HG03565 (cell line): Measurements from ENCODE around the gene POGZ.
"Not testable (repeated sequence)": the region's sequence is repeated elsewhere in the genome, so short reads cannot be mapped to it uniquely, and the experiment has no call there.

Experiments used
- ATAC-seq: cut with Tn5 transposase; IDR thresholded peaks from one replicate; pipeline ENCODE4 v1.9.1; 2021; ENCODE audit warnings: mild to moderate bottlenecking, moderate library complexity; ENCODE audit not compliant: unreplicated experiment

The POGZ gene

DNA sequence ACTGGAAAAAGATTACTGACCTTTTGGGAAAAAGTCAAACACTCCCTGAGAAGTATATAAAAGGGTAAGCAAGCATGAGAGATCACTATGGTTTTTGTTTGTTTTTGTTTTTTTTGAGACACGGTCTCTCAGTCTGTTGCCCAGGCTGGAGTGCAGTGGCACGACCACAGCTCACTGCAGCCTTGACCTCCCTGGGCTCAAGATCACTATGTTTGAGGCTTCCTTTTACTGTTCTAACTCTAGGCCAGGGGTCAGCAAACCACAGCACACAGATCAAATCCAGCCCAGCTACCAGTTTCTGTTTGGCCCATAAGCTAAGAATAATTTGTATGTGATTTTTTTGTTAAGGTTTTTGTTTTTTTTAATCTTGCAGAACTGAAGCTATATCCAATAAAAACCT is 34.2 kb downstream of the POGZ start:
- ATAC-seq = no peak

DNA sequence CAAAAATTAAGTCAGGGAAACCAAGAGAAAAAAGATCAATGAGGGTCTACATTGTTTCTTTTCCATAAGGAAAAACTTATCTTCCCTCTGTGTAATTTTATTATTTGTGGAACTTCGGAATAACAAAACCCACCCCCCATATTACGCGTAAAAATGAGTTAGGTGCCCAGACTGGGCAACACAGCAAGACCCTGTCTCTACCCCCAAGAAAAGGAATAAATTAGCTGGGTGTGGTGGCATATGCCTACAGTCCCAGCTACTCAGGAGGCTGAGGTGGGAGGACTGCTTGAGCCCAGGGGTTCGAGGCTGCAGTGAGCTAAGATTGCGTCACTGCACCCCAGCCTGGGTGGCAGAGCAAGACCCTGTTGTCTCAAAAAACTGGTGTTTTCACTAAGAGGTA is 39.5 kb downstream of the POGZ start:
- ATAC-seq = no peak

DNA sequence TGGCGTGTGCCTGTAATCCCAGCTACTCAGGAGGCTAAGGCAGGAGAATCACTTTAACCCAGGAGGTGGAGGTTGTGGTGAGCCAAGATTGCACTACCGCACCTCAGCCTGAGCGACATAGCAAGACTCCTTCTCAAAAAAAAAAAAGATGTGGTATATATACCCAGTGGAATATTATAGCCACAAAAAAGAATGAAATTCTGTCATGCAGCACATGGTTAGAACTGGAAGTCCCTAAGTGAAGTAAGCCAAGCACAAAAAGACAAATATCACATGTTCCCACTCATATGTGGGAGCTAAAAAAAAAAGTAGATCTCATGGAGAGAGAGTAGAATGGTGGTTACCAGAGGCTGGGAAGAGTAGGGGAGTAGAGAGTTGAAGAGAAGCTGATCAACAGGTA is 41.2 kb downstream of the POGZ start:
- ATAC-seq = no peak

DNA sequence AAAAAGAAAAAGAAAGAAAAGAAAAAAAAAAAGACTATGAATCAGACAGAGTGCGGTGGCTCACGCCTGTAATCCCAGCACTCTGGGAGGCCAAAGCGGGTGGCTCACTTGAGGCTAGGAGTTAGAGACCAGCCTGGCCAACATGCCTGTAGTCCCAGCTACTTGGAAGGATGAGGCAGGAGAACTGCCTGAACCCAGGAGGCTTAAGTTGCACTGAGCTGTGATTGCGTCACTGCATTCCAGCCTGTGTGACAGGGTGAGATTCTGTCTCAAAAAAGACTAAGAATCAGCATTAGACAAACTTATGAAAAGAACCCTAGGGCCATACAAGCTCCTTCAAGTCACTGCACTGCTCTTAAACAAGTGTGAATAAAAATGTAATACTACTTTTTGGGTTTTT is 43.1 kb downstream of the POGZ start:
- ATAC-seq = no peak

DNA sequence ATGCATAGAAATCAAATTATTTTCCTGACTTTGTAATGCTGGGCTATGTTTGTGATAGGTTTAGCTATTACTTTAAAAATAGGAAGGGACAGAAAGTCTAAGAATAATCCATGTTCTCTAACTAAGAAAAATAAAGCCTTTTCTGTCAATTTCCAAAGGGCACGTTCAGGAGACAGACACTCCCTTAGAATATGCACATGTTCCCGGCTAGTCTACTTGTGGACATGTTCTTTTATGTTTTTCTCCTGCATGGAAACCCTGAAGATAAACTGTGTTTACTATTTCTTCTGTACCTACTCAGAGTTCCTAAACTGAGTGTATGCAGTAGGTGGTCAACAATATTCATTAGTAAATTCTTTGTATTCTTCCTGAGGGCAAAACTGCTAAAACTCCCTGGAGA is 47.4 kb downstream of the POGZ start:
- ATAC-seq = no peak

DNA sequence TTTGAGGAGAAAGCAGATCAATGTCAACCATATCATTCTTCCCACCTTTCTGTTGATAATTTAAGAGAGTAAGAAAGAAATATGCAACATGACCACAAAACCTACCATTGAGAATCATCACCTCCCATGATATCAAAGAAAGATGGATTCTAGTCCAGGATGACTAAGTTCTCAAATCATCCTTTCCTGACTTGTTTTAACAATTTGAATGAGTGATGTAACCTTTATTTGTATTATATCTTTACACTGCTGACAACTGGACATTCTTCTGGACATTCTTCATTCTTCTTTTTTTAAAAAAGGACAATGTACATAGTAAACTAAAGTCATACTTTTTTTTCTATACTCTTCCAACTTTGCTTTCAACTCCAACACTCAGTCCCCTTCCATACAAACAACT is 50.4 kb downstream of the POGZ start:
- no peak for ATAC-seq

DNA sequence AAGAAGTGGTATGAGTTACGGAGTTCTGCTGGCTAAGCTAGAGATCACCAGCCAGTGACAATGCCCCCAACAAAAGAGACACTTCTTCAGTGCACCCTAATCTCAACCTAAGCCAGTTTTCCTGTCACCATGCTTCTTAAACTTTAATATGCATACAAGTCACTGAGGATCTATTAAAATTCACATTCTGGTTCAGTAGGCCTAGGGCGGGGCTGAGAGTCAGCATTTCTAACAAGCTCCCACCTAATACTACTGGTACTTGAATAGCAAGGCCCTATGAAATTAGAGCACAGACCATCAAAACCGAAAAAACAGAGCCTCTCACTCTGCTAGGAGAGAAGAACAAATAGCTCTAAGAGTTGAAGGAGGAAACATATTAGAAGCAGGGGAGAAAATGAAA is 52.0 kb downstream of the POGZ start:
- ATAC-seq = no peak

DNA sequence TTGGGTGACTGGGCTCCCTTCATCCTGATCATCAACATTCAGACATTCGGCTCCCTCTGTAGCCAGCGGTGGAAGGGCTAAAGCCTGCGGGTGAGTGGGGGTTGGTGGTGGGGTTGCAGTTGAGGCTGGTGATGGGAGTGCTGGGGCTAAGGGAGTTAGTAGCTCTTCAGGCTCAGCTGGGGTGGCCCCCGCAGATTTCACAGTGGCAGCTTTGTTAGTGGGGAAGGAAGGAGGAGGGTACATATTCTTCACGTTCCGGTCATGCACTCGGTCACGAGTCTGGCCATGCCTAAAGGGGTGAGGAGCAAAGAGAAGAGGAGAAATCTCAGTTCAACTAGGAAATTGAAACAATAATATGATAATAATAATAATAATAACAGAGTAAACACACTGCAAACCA is 53.1 kb downstream of the POGZ start:
- no peak for ATAC-seq

DNA sequence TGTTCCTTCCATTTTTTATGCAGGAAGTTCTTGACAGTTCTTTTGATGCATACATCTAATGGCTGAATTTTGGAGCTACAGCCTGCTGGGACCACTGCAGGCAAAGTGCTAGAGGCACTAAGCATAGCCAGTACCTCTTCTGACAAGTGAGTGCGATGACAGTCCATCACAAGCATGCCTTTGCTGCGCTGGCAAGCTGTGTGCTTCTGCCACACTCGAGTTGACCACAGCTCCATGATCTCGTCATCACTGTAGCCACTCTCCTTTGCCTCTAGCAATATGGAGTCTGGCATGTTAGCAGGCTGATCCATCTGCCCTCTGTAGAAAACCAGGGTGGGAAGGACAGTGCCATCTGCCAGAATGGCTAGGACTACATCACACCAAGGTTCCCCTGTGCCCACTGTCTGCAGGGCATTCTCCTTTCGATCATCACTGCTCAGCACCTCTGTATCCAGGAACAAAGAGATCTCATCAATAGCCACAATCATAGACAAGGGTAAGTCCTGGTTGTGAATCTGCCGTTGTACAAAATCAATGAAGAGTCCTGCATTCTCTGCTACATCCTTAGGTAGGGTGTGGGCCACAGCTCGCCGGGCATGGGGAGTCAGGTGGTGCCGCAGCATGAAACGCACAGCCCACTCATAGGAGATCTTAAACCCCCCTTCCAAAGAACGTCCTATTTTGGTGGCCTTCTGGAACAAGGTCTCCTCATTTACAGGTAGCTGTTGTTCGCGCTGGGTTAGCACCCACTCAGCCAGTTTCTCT is 53.9 kb downstream of the POGZ start:
- no peak for ATAC-seq

DNA sequence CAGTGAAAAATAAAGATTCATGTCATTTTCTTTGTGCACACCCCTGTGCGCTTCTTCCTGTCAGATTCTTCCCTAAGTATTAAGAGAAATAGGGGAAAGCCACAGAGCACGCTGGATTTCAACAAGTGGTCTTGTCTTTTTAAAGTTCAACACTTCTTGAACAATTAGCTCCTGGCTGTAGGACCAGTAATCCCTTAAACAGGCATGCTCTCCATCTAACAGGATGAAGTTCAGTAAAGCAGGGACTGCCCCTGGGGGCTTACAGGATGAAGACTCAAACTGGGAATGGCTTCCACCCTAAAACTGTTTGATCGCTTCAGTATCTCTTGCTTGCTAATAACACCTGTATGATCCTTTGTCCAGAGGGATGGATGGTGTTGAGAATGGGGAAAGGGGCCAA is 55.7 kb downstream of the POGZ start:
- ATAC-seq = no peak

DNA sequence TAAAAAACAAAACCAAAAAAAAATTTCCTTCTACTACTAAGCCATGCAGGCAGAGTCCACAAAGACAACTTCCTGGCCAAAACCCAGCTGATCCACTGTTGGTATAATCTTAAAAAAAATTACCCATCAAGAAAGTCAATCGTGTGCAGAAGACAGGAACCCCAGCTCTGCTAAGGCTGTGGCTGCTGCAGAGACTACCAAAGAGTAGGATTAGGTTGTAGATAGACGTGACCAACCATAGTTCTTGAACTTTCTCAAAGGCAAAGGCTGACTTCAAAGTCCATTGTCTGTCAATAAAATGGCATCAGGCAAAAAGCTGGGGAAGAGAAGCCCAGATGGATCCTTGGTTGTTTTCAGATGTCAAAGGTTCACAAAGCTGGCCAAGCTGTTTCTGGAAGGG is 56.5 kb downstream of the POGZ start:
- ATAC-seq = no peak

DNA sequence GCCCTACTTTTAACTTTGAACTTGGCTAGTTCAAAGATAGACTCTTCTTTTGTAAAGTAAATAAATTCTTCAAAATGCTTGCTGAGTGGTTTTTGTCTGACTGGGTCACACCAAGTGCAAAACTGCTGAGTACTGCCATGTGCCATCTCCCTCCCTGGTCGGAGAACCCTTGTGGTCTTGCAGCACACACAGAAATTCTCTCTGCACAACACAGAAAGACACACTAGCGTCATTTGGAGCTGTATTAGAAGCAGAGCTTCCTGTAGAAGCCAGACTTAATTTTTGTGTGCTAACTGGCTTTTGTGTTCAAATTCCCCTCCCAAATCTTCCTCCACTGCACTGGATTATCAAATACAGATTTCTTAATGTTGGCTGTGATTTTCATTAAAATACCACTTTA is 57.4 kb downstream of the POGZ start:
- ATAC-seq = no peak

DNA sequence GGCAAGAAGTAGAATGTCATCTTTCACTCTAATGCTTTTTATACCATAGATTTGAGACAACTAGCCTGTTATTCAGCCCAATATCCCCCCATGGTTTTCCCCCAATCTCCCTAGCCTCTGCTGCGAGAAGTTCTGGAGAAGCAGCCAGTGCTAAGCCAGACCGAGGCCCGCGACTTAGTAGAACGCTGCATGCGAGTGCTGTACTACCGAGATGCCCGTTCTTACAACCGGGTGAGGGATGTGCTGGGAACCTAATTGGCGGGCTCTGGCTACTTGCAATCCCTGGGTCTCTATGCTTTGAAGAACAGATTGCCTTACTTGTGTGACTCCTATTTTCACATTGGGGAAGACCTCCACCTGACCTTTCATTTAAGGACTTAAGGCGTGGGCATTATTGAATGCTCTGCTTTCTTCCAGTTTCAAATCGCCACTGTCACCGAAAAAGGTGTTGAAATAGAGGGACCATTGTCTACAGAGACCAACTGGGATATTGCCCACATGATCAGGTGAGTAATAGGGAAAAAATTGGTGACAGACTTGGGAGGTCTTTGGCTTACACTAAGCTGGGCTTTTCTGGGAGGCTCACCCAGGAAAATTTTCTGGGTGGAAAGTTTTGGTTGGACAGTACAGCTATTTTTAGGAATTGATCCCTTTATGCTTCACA is 58.0 kb downstream of the POGZ start:
- ATAC-seq = no peak

DNA sequence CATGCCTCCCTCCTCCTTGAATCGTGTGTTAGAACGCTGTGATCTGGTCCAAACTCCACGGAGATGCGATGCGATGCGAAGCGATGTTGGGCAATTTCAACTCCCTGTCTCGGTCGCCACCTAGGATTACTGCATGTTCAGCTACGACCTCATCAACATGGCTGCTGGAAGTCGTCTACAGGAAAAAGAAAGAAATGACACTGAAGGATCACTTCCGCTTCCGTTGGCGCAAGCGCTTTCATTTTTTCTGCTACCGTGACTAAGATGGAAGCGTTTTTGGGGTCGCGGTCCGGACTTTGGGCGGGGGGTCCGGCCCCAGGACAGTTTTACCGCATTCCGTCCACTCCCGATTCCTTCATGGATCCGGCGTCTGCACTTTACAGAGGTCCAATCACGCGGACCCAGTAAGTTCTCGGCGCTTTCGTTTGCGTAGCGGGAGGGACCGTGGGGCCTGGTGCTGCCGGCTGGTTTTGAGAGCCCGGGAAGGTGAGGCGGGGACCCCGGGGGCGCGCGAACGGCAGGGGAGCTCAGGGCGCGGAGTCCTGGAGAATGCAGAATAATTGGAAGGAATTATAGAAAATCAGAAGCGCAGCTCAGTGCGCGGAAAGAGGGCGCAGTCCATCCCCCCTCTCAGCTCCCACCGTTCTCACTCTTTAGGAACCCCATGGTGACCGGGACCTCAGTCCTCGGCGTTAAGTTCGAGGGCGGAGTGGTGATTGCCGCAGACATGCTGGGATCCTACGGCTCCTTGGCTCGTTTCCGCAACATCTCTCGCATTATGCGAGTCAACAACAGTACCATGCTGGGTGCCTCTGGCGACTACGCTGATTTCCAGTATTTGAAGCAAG is 59.7 kb downstream of the POGZ start, which contains the start of gene PSMB4:
Gene PSMB4 (plus strand): TSS at position 250 of the 848 bp plus-strand sequence. CDS start 15 bp downstream, at position 265.
- peak; percentile 76 for ATAC-seq

DNA sequence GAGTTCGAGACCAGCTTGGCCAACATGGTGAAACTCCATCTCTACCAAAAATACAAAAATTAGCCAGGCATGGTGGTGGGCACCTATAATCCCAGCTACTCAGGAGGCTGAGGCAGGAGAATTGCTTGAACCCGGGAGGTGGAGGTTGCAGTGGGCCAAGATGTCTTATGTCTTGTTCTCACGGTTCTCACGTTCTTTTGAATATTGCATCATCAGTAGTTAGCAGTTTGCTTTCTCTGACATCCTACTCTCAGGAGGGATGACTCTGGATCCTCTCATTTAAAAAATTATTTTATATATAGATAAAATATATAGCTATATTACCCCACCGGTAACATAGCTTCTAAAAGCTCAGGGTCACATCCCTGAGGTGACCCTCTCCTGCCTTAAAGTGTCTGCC is 63.0 kb downstream of the POGZ start:
- not testable (repeated sequence) for ATAC-seq

DNA sequence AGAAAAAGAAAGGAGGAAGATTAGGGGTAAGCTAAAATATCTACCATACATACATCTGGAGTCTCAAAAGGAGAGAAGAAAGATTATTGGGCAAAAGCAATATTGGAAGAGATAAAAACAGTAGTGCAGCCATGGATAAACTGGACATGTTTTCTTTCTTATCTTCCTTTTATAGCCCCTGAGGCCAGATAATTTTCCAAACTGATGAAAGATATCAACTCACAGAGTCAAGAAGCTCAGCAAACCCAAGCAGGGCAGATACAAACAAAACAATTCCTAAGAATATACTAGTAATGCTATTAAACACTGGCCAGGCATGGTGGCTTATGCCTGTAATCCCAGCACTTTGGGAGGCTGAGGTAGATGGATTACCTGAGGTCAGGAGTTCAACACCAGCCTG is 65.7 kb downstream of the POGZ start:
- ATAC-seq = no peak

DNA sequence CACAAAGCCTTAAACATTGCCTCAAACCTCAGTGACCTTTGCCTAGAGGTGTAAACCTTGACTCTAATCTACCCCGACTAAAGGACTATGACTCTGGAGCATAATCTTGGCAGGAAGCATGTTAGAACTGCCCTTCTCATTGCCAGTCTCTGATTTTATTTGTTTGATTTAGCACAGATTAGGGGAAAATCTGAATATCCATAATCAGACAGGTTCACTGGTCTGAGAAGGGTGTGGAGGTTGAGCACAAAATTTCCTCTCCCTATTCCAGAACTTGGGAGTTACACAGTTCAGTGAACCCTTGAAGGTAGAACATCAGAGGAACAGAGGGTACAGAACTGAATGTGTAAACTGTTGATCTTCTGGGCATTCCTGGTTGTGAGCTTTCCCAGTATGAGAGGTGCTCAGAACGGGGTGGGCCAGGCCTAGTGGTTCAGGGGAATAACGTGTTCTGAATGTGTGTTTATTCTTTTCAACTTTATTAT is 68.2 kb downstream of the POGZ start:
- ATAC-seq = no peak

DNA sequence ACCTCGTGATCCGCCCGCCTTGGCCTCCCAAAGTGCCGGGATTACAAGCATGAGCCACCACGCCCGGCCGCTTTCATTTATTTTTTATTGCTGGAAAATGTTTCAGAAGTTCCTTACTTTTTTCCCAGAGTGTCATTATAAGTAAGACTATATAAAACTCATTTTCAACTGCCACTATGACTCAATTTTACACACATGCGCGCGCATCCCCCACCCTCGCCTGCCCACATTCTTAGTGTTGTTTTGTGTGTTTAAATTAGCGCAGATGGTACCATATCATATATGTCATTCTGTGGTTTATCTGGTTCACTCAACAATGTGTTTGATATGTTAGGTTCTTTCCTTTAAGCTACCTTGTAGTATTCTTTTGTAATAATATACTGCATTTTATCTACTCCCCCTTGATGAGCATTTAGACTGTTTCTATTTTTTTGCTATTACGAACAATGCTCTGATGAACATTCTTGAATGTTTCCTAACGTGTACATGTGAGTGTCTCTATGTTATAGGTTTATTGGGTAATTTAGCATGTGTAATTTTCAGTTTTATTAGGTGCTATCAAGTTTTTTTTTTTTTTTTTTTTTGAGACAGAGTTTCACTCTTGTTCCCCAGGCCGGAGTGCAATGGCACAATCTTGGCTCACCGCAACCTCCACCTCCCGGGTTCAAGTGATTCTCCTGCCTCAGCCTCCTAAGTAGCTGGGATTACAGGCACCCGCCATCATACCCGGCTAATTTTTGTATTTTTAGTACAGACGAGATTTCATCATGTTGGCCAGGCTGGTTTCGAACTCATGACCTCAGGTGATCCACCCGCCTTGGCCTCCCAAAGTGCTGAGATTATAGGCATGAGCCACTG is 68.8 kb downstream of the POGZ start:
- not testable (repeated sequence) for ATAC-seq

DNA sequence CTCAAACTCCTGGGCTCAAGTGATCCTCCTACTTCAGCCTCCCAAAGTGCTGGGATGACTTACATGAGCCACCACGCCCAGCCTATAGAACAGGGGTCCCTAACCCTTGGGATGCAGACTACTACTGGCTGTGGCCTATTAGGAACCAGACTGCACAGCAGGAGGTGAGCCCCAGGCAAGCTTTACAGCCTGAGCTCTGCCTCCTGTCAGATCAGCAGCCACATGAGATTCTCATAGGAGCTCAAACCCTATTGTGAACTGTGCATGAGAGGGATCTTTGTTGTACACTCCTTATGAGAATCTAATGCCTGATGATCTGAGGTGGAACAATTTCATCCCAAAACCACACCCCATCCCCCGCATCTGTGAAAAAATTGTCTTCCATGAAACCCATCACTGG is 73.3 kb downstream of the POGZ start:
- ATAC-seq = no peak

DNA sequence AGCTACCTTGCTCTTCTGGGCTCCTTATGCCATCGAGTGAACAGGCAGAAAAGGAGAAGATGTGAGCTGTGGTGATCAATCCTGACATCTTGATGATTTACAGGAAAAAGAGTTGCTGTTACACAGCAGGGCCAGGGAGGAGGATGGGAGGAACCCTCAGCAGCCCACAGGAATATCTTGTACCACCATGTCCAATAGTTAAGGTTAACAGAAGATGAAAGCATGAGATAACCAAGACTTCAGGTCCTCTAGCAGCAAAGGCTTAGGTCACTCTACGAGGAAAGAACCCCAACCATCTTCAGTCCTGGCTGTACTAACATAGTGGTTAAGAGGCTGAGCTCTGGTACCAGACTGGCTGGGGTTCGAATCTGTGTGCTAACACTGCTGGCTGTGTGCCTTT is 74.7 kb downstream of the POGZ start:
- no peak for ATAC-seq
